Measurements from ENCODE around the gene HEXIM1.

HEXIM1 gene

DNA sequence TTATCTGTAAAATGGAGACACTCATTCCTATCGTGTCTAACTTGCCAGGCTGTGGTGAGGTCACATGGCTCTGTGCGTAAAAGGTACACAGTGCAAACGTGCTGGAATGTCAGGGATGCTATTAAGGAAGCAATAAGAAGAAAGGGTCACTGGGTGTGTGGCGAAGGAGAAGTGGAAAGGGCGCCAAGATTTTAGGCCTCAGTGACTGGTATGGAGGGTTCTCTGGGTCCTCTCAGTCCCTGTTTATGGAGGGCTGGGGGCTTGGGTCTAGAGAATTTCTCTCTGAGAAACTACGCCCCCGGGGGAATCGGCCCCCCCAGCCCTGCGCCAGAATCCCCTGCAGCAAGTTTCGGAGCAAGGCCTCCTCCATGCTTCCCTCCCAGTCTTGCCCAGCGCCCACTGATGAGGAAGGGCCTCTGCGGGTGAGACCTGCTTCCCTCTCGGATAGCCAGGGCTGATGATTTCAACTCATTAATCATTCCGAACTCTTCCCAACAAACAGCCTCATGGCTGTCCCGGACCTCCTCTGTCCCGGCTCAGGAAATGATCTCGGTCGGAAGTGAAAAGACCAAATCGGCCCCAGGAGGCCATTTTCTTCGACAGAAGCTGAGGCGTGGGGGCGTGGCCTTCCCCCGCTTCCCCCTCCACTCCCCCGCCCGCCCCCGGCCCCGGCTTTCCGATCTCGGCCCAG lies 1.2 kb upstream of the HEXIM1 start:
- no peak for DNase-seq (ENCODE audit: low read depth)

DNA sequence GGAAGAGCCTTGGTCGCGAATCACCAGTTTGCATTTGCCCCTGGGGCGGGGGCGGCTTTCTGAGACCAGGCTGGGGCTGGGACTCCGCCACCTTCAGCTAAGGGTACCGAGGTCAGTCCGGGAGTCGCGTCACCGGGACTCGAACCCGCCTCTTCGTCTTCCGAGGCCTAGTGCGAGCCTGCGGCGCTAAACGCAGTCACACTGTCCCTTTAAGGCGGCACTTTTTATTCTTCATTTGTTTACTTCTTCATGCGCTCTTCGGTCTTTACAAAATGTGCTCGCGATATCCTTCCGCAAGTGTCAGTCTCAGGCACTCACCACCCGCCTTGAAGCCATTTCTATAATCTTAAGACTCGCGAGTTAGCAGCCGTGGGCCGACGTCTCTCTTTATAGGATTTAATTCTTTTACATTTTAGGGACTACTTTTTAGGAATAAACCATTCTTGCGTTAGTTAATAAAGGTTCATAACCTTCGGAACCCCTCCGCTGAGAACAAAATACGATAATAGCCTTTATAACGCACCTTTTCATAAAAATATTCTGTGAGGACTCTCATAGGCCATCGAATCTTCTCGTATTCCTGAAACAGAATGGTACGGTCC lies 593 bp upstream of the HEXIM1 start:
- no peak for DNase-seq (ENCODE audit: low read depth)

DNA sequence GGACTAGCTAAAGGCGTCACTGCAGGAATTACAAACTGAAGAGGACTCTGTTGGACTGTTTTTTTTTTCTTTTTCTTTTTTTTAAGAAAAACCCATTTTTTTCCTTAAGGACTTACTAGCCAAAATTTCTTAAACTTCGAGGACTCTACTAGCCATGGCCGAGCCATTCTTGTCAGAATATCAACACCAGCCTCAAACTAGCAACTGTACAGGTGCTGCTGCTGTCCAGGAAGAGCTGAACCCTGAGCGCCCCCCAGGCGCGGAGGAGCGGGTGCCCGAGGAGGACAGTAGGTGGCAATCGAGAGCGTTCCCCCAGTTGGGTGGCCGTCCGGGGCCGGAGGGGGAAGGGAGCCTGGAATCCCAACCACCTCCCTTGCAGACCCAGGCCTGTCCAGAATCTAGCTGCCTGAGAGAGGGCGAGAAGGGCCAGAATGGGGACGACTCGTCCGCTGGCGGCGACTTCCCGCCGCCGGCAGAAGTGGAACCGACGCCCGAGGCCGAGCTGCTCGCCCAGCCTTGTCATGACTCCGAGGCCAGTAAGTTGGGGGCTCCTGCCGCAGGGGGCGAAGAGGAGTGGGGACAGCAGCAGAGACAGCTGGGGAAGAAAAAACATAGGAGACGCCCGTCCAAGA lies 878 bp downstream of the HEXIM1 start:
- no peak for DNase-seq (ENCODE audit: low read depth)

DNA sequence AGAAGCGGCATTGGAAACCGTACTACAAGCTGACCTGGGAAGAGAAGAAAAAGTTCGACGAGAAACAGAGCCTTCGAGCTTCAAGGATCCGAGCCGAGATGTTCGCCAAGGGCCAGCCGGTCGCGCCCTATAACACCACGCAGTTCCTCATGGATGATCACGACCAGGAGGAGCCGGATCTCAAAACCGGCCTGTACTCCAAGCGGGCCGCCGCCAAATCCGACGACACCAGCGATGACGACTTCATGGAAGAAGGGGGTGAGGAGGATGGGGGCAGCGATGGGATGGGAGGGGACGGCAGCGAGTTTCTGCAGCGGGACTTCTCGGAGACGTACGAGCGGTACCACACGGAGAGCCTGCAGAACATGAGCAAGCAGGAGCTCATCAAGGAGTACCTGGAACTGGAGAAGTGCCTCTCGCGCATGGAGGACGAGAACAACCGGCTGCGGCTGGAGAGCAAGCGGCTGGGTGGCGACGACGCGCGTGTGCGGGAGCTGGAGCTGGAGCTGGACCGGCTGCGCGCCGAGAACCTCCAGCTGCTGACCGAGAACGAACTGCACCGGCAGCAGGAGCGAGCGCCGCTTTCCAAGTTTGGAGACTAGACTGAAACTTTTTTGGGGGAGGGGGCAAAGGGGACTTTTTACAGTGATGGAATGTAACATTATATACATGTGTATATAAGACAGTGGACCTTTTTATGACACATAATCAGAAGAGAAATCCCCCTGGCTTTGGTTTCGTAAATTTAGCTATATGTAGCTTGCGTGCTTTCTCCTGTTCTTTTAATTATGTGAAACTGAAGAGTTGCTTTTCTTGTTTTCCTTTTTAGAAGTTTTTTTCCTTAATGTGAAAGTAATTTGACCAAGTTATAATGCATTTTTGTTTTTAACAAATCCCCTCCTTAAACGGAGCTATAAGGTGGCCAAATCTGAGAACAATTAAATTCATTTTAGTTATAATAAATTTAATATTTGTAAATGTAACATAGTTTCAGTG lies 1.7 kb downstream of the HEXIM1 start:
- no peak for DNase-seq (ENCODE audit: low read depth)

GRCh38 chr17:45150911-45151809 lies 2.9 kb downstream of the HEXIM1 start:
- no peak for DNase-seq (ENCODE audit: low read depth)

DNA sequence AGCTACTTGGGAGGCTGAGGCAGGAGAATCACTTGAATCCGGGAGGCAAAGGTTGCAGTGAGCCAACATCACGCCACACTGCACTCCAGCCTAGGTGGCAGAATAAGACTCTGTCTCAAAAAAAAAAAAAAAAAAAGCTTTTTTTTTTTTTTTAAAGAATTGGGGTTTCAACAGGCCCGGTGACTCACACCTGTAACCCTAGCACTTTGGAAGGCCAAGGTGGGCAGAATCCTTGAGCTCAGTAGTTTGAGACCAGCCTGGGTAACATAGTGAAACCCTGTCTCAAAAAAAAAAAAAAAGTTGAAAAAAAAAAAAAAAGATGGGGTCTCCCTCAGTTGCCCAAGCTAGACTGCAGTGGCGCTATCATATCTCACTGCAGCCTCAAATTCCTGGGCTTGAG lies 6.8 kb downstream of the HEXIM1 start:
- no peak for DNase-seq (ENCODE audit: low read depth)

- DNase-seq (ENCODE audit: low read depth), result no peak
Measured at GRCh38 chr17:45155483-45155882, 7.2 kb downstream of the HEXIM1 start.

- no peak for DNase-seq (ENCODE audit: low read depth)
Measured at GRCh38 chr17:45156242-45156641, 8.0 kb downstream of the HEXIM1 start.

DNA sequence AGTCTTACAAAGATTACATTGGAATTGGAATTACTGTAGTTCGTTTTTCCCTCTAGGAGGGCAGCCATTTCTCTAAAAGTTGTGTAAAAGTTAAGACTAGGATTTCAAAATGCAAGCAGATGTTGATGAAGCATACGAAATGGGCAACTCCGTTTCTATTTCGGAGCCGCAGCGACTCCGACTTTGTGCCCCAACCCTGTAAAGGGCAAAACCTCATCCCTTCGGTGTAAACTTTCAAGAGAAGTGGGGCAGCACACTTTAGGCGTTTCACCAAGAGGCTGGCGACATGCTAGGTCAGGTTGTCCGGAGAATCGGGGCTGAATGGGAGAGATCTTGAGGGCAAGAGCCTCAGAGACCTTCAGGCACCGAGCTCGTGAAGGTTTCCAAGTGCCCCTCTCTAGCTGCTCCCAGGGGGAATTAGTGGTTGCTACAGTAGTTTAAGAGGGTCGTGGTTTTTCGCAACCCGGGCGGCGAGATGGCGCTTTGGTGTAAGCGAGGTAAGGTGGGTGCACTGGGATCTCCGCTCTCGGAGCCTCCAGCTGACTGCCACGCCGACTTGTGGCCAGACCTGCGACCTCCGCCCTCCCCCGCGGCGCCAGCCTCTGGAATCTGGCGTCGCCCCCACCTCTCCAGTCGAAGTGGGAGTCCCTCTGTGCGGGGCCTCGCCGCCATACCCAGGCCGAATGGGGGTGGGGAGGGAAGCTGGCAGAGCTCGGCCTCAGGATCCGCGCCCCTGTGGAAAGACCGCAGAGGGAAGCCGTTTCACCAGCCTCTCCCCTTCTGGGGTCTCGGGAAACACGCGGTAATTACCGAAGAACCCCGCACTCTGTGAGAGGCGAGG lies 12.4 kb downstream of the HEXIM1 start:
- no peak for DNase-seq (ENCODE audit: low read depth)

GRCh38 chr17:45161288-45162024 lies 13.2 kb downstream of the HEXIM1 start, which contains the start of gene HEXIM2:
Gene HEXIM2, plus strand, starts transcription at chr17:45161875. Its CDS starts 919 bp downstream, at chr17:45162794.
- peak; percentile 95 for DNase-seq (ENCODE audit: low read depth)

GRCh38 chr17:45162025-45162687 lies 13.9 kb downstream of the HEXIM1 start:
- DNase-seq (ENCODE audit: low read depth), result no peak

DNA sequence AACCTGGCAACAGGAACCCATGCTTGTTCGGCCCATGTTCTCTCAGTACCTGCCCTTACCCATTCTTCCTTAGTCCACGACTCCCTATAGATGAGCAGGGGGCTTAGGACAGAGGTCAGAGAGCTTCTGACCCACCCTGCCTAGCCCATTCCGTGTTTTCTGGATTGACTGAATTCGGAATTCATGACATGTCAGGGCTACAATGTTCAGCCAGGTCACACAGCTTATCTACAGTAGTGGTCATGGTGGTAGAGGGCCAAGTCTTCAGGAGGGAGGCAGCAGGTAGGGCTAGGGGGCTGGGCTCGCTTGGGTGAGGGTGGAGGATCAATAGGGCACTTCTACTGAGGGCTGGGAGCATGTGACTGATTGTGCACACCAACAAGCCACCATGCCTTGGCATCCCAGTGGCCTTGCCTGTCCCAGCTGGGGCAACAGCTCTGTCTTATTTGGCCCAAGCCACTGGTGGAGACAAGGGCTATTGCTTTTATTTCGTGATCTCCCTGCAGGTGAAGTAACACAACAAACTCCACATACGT lies 16.5 kb downstream of the HEXIM1 start:
- DNase-seq (ENCODE audit: low read depth), result no peak

- no peak for DNase-seq (ENCODE audit: low read depth)
Measured at GRCh38 chr17:45168991-45169752, 20.9 kb downstream of the HEXIM1 start.

DNA sequence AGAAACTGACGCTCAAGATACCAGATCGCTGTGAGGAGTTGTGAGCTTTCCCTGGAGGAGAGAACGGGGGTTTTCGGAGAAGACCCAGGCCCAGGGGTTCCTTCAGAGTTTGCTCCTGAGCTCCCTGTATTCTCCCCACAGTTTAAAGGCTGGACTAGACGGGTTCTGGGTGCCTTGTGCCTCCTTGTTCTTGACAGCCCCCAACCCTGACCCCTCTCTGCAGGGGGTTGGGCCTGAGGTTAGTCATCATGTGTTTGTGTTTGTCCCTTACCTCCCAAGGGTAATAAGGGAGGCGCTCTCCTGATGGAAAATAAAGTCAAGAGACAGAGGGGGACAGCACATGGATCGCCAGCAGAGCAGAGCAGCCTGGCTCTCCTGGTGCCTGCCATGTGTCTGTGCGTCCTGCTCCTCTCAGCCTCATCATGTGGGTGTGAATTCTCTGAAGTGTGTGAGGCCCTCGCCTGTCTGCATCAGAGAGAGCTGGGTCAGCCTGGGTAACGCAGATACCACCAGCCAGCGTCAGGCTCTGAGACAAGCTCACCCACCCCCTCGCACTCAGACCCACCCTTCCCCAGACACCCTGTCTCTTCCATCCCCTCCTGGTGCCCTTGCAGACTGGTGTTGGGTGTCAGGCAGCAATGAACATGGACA lies 22.1 kb downstream of the HEXIM1 start:
- DNase-seq (ENCODE audit: low read depth), result no peak

DNA sequence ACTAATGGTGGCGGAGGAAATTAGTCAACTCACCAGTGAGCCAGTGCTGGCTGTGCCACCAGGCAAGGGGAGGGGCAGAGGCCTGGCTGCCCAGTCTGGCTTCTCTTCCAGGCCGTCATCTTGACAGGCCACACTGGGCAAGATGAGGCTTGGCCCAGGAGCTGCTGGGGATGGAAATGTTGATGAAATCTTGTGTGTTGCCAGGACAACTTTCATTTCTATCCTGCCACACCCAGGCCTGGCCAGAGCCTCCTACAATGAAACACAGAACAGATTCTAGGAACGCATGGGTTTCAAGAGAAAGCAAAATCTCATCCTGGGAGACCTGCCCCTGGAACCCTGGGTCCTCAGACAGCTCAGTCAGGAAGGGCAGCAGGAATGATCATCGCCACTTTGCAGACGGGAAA lies 22.7 kb downstream of the HEXIM1 start:
- DNase-seq (ENCODE audit: low read depth), result no peak

GRCh38 chr17:45171338-45172231 lies 23.3 kb downstream of the HEXIM1 start:
- DNase-seq (ENCODE audit: low read depth), result no peak
